ENCODE results near the gene RASIP1.
A peak's percentile ranks its signal among the peaks of the same experiment; 100 is the strongest.

Gene RASIP1

DNA sequence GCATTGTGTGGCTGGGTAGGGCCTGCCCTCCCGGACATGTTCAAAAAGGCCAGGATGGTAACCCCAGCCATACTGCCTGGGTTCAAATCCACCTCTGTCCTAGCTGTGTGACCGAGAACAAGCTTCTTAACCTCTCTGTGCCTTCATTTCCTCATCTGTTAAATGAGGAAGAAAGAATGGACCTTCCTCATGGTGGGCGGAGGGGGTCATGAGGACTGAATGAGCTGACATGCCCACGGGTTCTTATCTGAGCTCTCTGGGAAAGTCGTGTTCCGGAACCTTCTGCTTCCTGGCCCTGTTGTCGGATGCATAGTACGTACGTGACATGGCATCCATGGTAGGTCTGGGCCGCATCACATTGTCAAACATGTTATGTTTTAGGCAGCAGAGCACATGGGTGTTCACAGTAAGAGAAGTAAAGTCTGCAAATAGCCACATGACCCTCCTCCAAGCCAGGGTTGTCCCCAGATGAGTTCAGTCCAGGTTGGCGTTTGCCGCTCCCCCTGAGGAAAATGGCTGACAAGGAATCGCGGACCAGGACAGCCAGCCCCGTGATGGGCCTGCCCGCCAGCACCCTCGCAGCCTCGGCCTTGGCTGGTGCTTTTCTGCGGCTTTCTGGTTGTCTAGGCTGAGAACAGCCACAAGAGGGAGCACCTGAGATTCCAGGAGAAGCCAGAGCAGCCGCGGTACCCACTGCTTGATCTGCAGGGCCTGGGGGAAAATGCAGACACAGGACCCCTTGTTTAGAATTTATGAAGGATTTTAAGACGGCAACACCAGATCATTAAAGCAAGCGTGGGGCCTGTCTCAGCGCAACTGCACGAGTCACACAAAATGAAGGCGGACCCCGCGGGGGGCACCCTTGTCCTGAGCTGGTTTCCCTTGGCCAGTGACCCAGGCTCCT lies 65.2 kb downstream of the RASIP1 start:
- DNase-seq (ENCODE audit: low read depth), result peak; percentile 50

DNA sequence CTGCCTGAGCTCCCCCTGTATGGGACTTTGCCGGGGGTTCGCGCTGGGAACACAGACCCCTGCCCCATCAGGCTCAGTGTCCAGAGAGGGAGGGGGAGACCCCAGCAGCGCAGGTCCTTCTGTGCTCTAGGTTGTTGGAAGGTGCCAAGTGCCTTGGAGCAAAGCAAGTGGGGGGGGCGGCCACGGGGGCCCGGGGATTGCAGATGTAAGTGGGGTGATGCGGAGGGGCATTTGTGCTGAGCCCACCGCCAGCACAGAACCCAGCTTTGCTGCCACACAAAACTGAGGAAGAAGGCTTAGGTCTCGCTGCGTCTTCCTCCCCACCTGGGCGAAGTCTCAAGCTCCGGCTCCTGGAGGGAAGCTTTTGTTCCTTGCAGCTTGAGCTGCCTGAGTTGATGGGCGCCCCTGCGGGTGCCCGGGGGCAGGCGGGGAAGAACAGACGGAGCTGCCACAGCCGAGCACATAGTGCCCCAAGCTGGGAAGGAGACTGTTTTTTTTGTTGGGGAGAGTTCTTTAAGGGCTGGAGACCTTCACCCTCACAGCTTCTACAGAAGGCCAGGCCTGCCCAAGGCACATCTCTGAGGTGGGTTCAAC lies 66.1 kb downstream of the RASIP1 start:
- DNase-seq (ENCODE audit: low read depth), result no peak

GRCh38 chr19:48673436-48674100 lies 66.8 kb downstream of the RASIP1 start:
- no peak for DNase-seq (ENCODE audit: low read depth)

DNA sequence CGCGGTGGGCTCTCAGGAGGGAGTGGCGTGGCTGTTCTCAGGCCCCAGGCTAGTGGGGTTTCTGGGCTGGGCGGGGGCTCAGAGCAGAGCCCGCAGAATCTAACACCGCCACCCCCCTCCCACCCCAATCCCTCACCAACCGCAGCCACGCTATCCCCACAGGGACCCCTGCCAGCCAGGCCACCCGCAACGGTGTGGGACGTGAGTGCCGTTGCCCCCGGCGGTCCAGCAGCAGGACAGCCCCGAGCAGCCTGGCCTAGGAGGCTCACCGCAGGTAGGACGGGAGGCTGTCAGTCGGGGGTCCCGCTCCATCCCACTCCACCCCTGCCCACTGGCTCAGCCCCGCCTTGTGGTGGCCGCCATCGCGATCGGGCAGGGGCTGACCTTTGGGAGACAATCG lies 67.4 kb downstream of the RASIP1 start, which contains the start of gene NTN5:
Gene NTN5, minus strand, starts transcription at position 24 of the 400 bp plus-strand sequence. CDS start 2,031 bp downstream, outside the sequence.
- no peak for DNase-seq (ENCODE audit: low read depth)

GRCh38 chr19:48671446-48671995 lies 68.9 kb downstream of the RASIP1 start:
- DNase-seq (ENCODE audit: low read depth), result no peak

DNA sequence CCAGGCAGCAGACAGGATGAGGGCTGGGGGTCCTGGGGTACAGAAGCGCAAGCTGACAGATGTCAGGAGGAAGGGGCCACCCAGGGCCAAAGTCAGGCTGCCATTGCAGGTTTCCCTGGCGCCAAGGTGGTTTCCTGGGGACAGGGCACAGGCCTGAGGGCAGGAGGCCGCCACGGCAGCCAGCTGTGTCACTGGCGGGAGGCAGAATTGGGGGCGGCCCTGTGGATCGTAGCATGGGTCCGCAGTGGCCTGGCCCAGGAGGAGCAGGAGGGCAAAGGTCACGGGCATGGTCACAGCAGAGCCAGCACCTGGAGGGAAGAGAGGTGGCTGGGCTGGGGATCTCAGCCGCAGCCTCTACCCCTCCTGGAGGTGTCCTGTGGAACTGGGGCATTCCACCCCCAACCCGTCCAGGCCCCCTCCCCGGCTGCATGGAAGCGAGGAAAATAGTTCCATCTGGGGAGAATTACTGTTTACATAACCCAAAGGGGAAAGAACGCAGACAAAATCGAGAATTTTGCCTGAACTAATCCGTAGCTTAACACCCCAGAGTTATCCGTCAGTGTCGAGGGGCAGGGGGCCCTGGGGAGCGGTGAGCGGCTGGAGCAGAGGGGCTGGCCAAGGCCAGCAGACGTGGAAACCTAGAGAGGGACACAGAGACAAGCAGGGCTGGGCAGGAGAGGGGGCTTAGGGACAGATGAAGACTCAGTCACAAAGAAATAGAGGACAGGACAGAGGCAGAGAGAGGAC lies 69.5 kb downstream of the RASIP1 start:
- no peak for DNase-seq (ENCODE audit: low read depth)

Data from HS-27A (cell line).